Uterus (tissue), 2 donors: ENCODE results near the gene ACAP2.

Source experiments
- CTCF ChIP-seq, 4 experiments: fragments of 200-600 bp in 2 of 4; fragments of 450-650 bp in 2 of 4; sonication (generic) in 2 of 4; IDR thresholded peaks; one replicate each; pipeline ENCODE4 v1.5.1; 2016 to 2019; ENCODE audit warnings: antibody characterized with exemption in 4 of 4, mild to moderate bottlenecking in 2 of 4, moderate library complexity in 1 of 4
- POLR2A ChIP-seq, 2 donors: fragments of 450-650 bp; IDR thresholded peaks; one replicate each; pipeline ENCODE4 v1.6.1; 2016; ENCODE audit warnings: antibody characterized with exemption in 2 of 2, mild to moderate bottlenecking in 1 of 2, moderate library complexity in 1 of 2

- no peak for TF ChIP-seq CTCF (IDR thresholded peaks at IDR 0.05)
- TF ChIP-seq POLR2A (IDR thresholded peaks at IDR 0.05) = no peak
Observed at GRCh38 chr3:195366200-195366925, 76.5 kb downstream of the ACAP2 start.
